Heart right ventricle (tissue), 16 donors: Measurements from ENCODE around the gene LCE2C. TPM values are rescaled to one million over a fixed set of nuclear protein-coding genes. Genes with fewer than 3 reads are reported as not detected.

ENCODE experiments used
- ATAC-seq, 8 donors: fragments of 200-7000 bp; cut with Tn5 transposase; one replicate each; pipeline ENCODE4 v1.9.1; 2020; ENCODE audit warnings: mild to moderate bottlenecking in 8 of 8, moderate library complexity in 8 of 8, moderate number of reproducible peaks in 1 of 8
- DNase-seq, 2 donors: peaks; one replicate each; pipeline ENCODE4 v3.0.0-alpha.2; 2020
- H3K27ac ChIP-seq, 10 donors: fragments of 200-600 bp; sonication (generic) in 2 of 10; one replicate each; pipeline versions ENCODE4 v1.5.0 to v1.8.0; 2020 to 2022; ENCODE audit warnings: mild to moderate bottlenecking in 3 of 10
- H3K27me3 ChIP-seq, 7 donors: fragments of 200-600 bp; one replicate each; pipeline ENCODE4 v1.8.0; 2021 to 2022; ENCODE audit warnings: mild to moderate bottlenecking in 2 of 7
- H3K36me3 ChIP-seq, 9 donors: fragments of 200-600 bp; sonication (generic) in 1 of 9; one replicate each; pipeline versions ENCODE4 v1.5.0 to v1.8.0; 2020 to 2022; ENCODE audit warnings: mild to moderate bottlenecking in 2 of 9
- H3K4me1 ChIP-seq, 9 donors: fragments of 200-600 bp; sonication (generic) in 1 of 9; one replicate each; pipeline versions ENCODE4 v1.5.0 to v1.8.0; 2020 to 2022; ENCODE audit warnings: mild to moderate bottlenecking in 4 of 9
- H3K4me3 ChIP-seq, 10 donors: fragments of 200-600 bp; sonication (generic) in 2 of 10; one replicate each; pipeline versions ENCODE4 v1.5.0 to v1.8.0; 2020 to 2022; ENCODE audit warnings: mild to moderate bottlenecking in 7 of 10, moderate library complexity in 2 of 10
- H3K9me3 ChIP-seq, 11 donors: fragments of 200-600 bp in 10 of 11; sonication (generic) in 2 of 11; one replicate each; pipeline versions ENCODE4 v1.5.0 to v1.8.0; 2013 to 2022; ENCODE audit warnings: mild to moderate bottlenecking in 2 of 11, control low read depth in 1 of 11, moderate library complexity in 1 of 11
- WGBS, 2 donors: extraction: QIAGEN DNeasy Blood & Tissue Kit; methylation state at CpG; one replicate each; pipeline ENCODE4 v1.1.7; 2013; ENCODE audit warnings: inconsistent platforms in 1 of 2; 5-methylcytosine and 5-hydroxymethylcytosine counted together
- intact Hi-C, 10 donors: fragments of 100-400 bp; cut with DNase I; formaldehyde crosslinking; loops; one replicate each; pipeline versions ENCODE4 v1.11.1 to v1.14.2; 2022
- polyA plus RNA-seq, 2 donors: library from polyadenylated mRNA; stranded (reverse); fragments of 200-250 nt; gene quantifications; one replicate each; pipeline ENCODE4 v1.2.3, GENCODE V29; 2013
- total RNA-seq, 10 donors: library from RNA; stranded (reverse); fragmentation: NEBNext Ultra II Directional in 3 of 10; extraction: Animal tissue kit (Norgen Biotek cat#: 25700) in 3 of 10; gene quantifications; one replicate each; pipeline versions ENCODE4 v1.2.1 to v1.2.4, GENCODE V29; 2021 to 2023
- TF ChIP-seq, protein P1 (sequence below), 9 donors: fragments of 200-600 bp; sonication (generic) in 2 of 9; IDR thresholded peaks; one replicate each; pipeline versions ENCODE4 v1.5.0 to v1.8.0; 2021 to 2022; ENCODE audit warnings: antibody characterized with exemption in 9 of 9, mild to moderate bottlenecking in 5 of 9, moderate library complexity in 1 of 9
- donor health status: Arrhythmogenic right ventricular cardiomyopathy.
- donor health status: ischemic (EF 13 %, LVEDD 7.1; RV severe dilation, severe dysfunction).
- donor health status: healthy with polysubstance abuse.
- donor health status: DM: no; HTN: yes; CAD: no.
- donor health status: DM: no; HTN: no; CAD: no.
- donor health status: ischemic (EF 25% LVEDD 6.9; RV normal size, moderate dysfunction).
- donor health status: ischemic (EF 25% LVEDD 5.7; RV mildly dilated, moderate dysfunction).
- donor health status: healthy.
- donor health status: DM: yes; HTN: yes; CAD: no.
- donor health status: Ischemic cardiomyopathy.
- donor health status: ischemic (EF 35%, LVEDD 5.7; RV mildly dilated, moderate dysfunction).
- donor health status: nonischemic (EF 11% LVEDD 7.7; RV severe dilation, severe dysfunction).
- donor health status: DM: yes; HTN: yes; CAD: no.
- donor health status: PGD.
- donor health status: ischemic (EF 29% LVEDD 5.4; RV normal size, mild dysfunction).
- donor health status: nonischemic (EF 23%, LVEDD 6.1; RV moderate dilation, normal function).

LCE2C gene
- total and polyA plus RNA-seq, 12 donors = not detected

DNA sequence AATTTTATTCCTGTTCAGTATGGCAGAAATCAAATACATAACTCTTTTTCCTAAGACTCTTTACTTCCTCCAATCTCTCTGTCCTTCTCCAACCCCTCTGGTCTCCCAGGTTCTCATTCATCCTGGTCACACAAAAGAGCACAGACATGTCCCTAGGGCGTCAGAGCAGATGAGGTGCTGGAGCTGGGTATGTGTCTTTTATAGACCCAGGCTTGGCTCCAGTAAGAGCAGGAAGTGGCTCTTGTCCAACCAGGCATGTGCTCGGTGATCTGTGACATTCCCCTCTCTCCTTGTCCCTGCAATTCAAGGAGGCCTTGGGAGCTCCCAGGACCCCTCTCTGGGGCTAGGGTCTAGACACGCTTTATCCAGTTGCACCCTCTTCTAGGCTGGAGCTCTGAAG is 29.9 kb upstream of the LCE2C start:
- TF ChIP-seq, protein P1, sequence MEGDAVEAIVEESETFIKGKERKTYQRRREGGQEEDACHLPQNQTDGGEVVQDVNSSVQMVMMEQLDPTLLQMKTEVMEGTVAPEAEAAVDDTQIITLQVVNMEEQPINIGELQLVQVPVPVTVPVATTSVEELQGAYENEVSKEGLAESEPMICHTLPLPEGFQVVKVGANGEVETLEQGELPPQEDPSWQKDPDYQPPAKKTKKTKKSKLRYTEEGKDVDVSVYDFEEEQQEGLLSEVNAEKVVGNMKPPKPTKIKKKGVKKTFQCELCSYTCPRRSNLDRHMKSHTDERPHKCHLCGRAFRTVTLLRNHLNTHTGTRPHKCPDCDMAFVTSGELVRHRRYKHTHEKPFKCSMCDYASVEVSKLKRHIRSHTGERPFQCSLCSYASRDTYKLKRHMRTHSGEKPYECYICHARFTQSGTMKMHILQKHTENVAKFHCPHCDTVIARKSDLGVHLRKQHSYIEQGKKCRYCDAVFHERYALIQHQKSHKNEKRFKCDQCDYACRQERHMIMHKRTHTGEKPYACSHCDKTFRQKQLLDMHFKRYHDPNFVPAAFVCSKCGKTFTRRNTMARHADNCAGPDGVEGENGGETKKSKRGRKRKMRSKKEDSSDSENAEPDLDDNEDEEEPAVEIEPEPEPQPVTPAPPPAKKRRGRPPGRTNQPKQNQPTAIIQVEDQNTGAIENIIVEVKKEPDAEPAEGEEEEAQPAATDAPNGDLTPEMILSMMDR (IDR thresholded peaks at IDR 0.05) = no peak
- H3K36me3 ChIP-seq = no peaks in the 10 kb centered on the region
- intact Hi-C loops = no loop called here
- H3K4me1 ChIP-seq = no peaks in the 10 kb centered on the region
- no peak for DNase-seq
- no peaks in the 10 kb centered on the region for H3K9me3 ChIP-seq
- no peak overlapping the region for H3K4me3 ChIP-seq
- peaks cover 0 to 14% (median 4%) of the 10 kb centered on the region in 7 donors for H3K27me3 ChIP-seq
- no peak overlapping the region for H3K27ac ChIP-seq
- 43 to 46% methylated on average over 3 of the region's 3 CpGs for WGBS, 2 donors
- ATAC-seq = no peak

DNA sequence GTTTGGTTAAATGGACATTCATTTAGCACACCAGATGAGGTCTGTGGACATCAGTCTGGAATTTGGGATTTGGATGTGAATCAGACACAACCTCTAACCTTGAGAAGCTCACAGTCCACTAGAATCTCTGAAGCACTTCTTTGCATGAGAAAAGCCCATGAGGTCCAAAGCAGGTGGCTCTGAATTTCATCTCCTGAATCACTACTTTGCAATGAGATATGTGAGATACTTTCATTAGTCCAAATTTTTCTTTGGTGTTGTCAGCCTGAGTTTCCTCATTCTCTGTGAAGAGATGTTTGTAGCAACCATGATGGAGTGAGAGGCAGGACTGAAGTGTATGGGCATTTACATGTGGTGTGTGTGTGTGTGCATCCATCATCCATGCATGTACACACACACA is 28.4 kb upstream of the LCE2C start:
- no peak overlapping the region for H3K27ac ChIP-seq
- H3K4me3 ChIP-seq = no peak overlapping the region
- ATAC-seq (no peak), DNase-seq (no peak)
- H3K36me3 ChIP-seq = no peaks in the 10 kb centered on the region
- no peaks in the 10 kb centered on the region for H3K9me3 ChIP-seq
- intact Hi-C loops = no loop called here
- TF ChIP-seq, protein P1 (IDR thresholded peaks at IDR 0.05) = no peak
- H3K27me3 ChIP-seq = peaks cover 0 to 20% (median 4%) of the 10 kb centered on the region in 7 donors
- H3K4me1 ChIP-seq = no peaks in the 10 kb centered on the region

DNA sequence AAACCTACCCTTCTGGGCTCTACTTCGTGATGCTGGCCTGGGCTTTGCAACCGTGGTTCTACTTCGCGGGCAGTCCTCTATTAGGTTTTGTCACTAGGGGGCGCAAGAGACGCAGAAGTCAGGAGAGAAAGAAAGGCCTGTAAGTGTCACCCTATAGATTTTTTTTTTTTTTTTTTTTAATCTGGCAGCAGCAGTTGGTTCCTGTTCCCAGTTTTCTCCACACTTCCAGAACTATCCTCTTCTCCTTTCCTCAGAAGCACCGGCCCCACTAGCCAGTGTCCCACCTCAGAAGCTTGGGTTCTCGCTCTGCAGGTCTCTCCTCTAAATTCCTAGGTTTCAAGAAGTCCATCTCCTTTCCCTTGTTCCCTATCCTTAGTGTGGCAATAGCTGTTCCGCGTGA is 21.0 kb upstream of the LCE2C start:
- WGBS, 2 donors = 30 to 31% methylated on average over 10 of the region's 10 CpGs
- TF ChIP-seq, protein P1 (IDR thresholded peaks at IDR 0.05) = peak in 6 of 9 donors; percentile 32 to 66 (median 46)
- Histone ChIP-seq H3K4me3 (no peak overlapping the region), H3K9me3 (no peaks in the 10 kb centered on the region), H3K27me3 (peaks cover 0 to 28% (median 5%) of the 10 kb centered on the region in 7 donors), H3K27ac (no peak overlapping the region), H3K4me1 (no peaks in the 10 kb centered on the region), H3K36me3 (no peaks in the 10 kb centered on the region)
- DNase-seq (no peak), ATAC-seq (no peak)
- intact Hi-C loops = loop anchor here in 1 of 10 donors (10.0 kb wide), 1 partner anchor 571 kb away; no protein-coding TSS in a partner anchor

DNA sequence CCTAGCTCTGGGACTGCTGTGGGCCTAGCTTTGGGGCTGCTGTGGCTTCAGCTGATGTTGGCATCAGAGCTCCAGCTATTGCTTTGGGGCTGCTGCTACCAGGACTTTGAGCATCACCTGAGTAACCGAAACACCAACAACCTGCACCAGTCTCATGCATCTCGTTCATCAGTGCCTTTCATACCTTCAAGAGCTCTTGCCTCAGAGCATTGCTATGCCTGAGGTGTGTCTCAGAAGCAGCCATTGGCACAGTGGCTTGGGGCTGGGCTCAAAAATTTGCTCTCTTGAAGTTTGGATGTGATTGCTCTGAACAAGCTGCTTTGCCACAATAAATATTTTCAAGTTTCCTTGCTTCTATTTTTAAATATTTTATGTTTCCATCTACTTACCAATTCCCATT is 18.6 kb upstream of the LCE2C start:
- no peak overlapping the region for H3K4me3 ChIP-seq
- no peaks in the 10 kb centered on the region for H3K9me3 ChIP-seq
- peaks cover 0 to 15% (median 5%) of the 10 kb centered on the region in 7 donors for H3K27me3 ChIP-seq
- ATAC-seq = no peak
- no peaks in the 10 kb centered on the region for H3K4me1 ChIP-seq
- intact Hi-C loops = loop anchor here in 1 of 10 donors (10.0 kb wide), 1 partner anchor 568 kb away; no protein-coding TSS in a partner anchor
- WGBS, 2 donors = 60 to 61% methylated on average over 2 of the region's 2 CpGs
- no peaks in the 10 kb centered on the region for H3K36me3 ChIP-seq
- TF ChIP-seq, protein P1 (IDR thresholded peaks at IDR 0.05) = no peak
- H3K27ac ChIP-seq = no peak overlapping the region
- DNase-seq = no peak
